PC-3 (cell line): Measurements from ENCODE around the gene SWT1. TPM values are rescaled to one million over a fixed set of nuclear protein-coding genes. Genes with fewer than 3 reads are reported as not detected.
A peak's percentile ranks its signal among the peaks of the same experiment; 100 is the strongest.

ENCODE experiments used
- ATAC-seq: fragments of 200-7000 bp; cut with Tn5 transposase; 2 replicates; pipeline ENCODE4 v1.9.1; 2020; ENCODE audit warnings: mild to moderate bottlenecking, moderate library complexity
- BruUV-seq: library from RNA; stranded (reverse); fragments of 400-500 nt; replicated peaks from 2 replicates; lab custom pipeline; 2021; lab: Mats Ljungman, UMichigan
- CTCF ChIA-PET: fragments of 300-600 bp; sonication (Branson Sonifier 250); formaldehyde crosslinking; loops from one replicate; lab custom pipeline; 2022; ENCODE audit warnings: antibody characterized with exemption; lab: Charles Lee
- POLR2A ChIA-PET: fragments of 300-600 bp; sonication (Branson Sonifier 250); formaldehyde crosslinking; loops from one replicate; lab custom pipeline; 2022; ENCODE audit warnings: antibody characterized with exemption; ENCODE audit not compliant: unreplicated experiment; lab: Charles Lee
- DNase-seq: peaks from one replicate; pipeline ENCODE4 v3.0.0-alpha.2; 2015
- H2AFZ ChIP-seq: fragments of 300-600 bp; sonication (generic); 2 replicates; pipeline ENCODE4 v1.6.0; 2016; ENCODE audit warnings: antibody characterized with exemption, low read length
- H3F3A ChIP-seq: fragments of 300-600 bp; sonication (generic); one replicate; pipeline ENCODE4 v1.6.0; 2017; ENCODE audit warnings: antibody characterized with exemption, low read length, control low read depth, mild to moderate bottlenecking; ENCODE audit not compliant: unreplicated experiment
- H3K27ac ChIP-seq: fragments of 300-600 bp; sonication (generic); 2 replicates; pipeline ENCODE4 v1.5.1; 2016; ENCODE audit warnings: mild to moderate bottlenecking, low read length
- H3K27me3 ChIP-seq: fragments of 300-600 bp; sonication (generic); 2 replicates; pipeline ENCODE4 v1.6.1; 2016; ENCODE audit warnings: low read length, mixed read lengths
- H3K36me3 ChIP-seq: fragments of 300-600 bp; sonication (generic); 2 replicates; pipeline ENCODE4 v1.6.1; 2016; ENCODE audit warnings: low read depth, mixed run types, low read length, mixed read lengths
- H3K4me1 ChIP-seq: fragments of 300-600 bp; sonication (generic); 2 replicates; pipeline ENCODE4 v1.5.1; 2016; ENCODE audit warnings: low read length; ENCODE audit not compliant: insufficient read depth
- H3K4me2 ChIP-seq: fragments of 300-600 bp; sonication (generic); 2 replicates; pipeline ENCODE4 v1.6.0; 2016; ENCODE audit warnings: low read length
- H3K4me3 ChIP-seq: fragments of 300-600 bp; sonication (generic); 2 replicates; pipeline ENCODE4 v1.5.1; 2016; ENCODE audit warnings: mild to moderate bottlenecking, low read length, mixed read lengths
- H3K79me2 ChIP-seq: fragments of 300-600 bp; sonication (generic); 2 replicates; pipeline ENCODE4 v1.6.1; 2017; ENCODE audit warnings: low read length, mixed read lengths
- H3K9ac ChIP-seq: fragments of 300-600 bp; sonication (generic); 2 replicates; pipeline ENCODE4 v1.6.0; 2016; ENCODE audit warnings: mild to moderate bottlenecking, low read length
- H3K9me2 ChIP-seq: fragments of 300-600 bp; sonication (generic); replicated peaks from 2 replicates; pipeline ENCODE4 v1.6.1; 2016; ENCODE audit warnings: mixed run types, low read length, mixed read lengths
- H3K9me3 ChIP-seq: fragments of 300-600 bp; sonication (generic); 2 replicates; pipeline ENCODE4 v1.6.1; 2016; ENCODE audit warnings: low read length, mixed read lengths
- H4K20me1 ChIP-seq: fragments of 300-600 bp; sonication (generic); 2 replicates; pipeline ENCODE4 v1.6.1; 2016; ENCODE audit warnings: low read length, mixed read lengths
- EZH2 ChIP-seq: fragments of 300-600 bp; sonication (generic); IDR thresholded peaks from one replicate; pipeline ENCODE4 v1.6.1; 2017; ENCODE audit warnings: antibody characterized with exemption, mild to moderate bottlenecking, low read length; ENCODE audit not compliant: unreplicated experiment
- EZH2phosphoT487 ChIP-seq: fragments of 300-600 bp; sonication (generic); IDR thresholded peaks from 2 replicates; pipeline ENCODE4 v1.6.1; 2018; ENCODE audit warnings: mild to moderate bottlenecking, antibody characterized with exemption, low read length, borderline replicate concordance
- intact Hi-C: fragments of 100-400 bp; cut with micrococcal nuclease; formaldehyde crosslinking; loops from 2 replicates; pipeline ENCODE4 v1.9.0; 2023
- total RNA-seq: library from RNA; depleted of rRNA; stranded (reverse); fragments of >200 nt; gene quantifications from 2 replicates; pipeline ENCODE4 v1.2.3, GENCODE V29; 2014
- TF ChIP-seq, protein P1 (sequence below): fragments of 300-600 bp; sonication (generic); conservative IDR thresholded peaks from 2 replicates; pipeline ENCODE4 v1.5.1; 2017; ENCODE audit warnings: antibody characterized with exemption, low read depth, mild to moderate bottlenecking, low read length

Gene SWT1
- total RNA-seq, 1 experiment from 2014 or later = 0.69 TPM

DNA sequence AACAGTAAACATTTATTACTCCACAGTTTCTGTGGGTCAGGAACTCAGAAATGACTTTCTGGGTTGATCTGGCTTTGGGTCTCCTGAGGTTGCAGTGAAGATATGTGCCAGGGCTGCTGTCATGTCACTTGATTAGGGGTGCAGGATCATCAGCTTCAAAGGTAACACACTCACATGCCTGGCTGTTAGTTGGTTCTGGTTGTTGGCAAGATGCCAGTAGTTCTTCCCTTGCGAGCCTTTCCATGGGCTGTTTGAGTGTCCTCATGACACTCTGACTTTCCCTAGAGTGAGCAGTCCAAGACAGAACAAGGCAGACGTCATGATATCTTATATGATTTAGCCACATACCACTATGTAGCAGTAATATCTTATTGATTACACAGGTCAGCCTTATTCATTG, 1.8 kb downstream of the SWT1 start:
- Histone ChIP-seq H3F3A (no peaks in the 10 kb centered on the region), H3K36me3 (no peaks in the 10 kb centered on the region), H2AFZ (no peak overlapping the region), H3K9me2 (no peaks in the 10 kb centered on the region), H3K9me3 (no peaks in the 10 kb centered on the region), H4K20me1 (no peaks in the 10 kb centered on the region), H3K27me3 (no peaks in the 10 kb centered on the region), H3K79me2 (peaks cover 27% of the 10 kb centered on the region), H3K9ac (no peak overlapping the region), H3K27ac (no peak overlapping the region), H3K4me2 (peak overlapping the region; percentile 100; the same call in 1 of the 2 replicates), H3K4me3 (peak overlapping the region; percentile 96; the same call in 1 of the 2 replicates), H3K4me1 (peaks cover 33% of the 10 kb centered on the region)
- BruUV-seq = no TSS peak
- ChIA-PET POLR2A (no interaction called here), CTCF (interaction anchor here (0.6 kb wide), 1 partner anchor 281 kb away, joined by 11 read pairs; no protein-coding TSS in a partner anchor)
- intact Hi-C loops = loop anchor here (5.0 kb wide), 3 partner anchors 111 to 351 kb away; partner anchors contain the start of gene RNF2
- TF ChIP-seq, protein P1, sequence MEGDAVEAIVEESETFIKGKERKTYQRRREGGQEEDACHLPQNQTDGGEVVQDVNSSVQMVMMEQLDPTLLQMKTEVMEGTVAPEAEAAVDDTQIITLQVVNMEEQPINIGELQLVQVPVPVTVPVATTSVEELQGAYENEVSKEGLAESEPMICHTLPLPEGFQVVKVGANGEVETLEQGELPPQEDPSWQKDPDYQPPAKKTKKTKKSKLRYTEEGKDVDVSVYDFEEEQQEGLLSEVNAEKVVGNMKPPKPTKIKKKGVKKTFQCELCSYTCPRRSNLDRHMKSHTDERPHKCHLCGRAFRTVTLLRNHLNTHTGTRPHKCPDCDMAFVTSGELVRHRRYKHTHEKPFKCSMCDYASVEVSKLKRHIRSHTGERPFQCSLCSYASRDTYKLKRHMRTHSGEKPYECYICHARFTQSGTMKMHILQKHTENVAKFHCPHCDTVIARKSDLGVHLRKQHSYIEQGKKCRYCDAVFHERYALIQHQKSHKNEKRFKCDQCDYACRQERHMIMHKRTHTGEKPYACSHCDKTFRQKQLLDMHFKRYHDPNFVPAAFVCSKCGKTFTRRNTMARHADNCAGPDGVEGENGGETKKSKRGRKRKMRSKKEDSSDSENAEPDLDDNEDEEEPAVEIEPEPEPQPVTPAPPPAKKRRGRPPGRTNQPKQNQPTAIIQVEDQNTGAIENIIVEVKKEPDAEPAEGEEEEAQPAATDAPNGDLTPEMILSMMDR = no peak
- TF ChIP-seq EZH2 (no peak), EZH2phosphoT487 (no peak)
- ATAC-seq = no peak
- DNase-seq = no peak

DNA sequence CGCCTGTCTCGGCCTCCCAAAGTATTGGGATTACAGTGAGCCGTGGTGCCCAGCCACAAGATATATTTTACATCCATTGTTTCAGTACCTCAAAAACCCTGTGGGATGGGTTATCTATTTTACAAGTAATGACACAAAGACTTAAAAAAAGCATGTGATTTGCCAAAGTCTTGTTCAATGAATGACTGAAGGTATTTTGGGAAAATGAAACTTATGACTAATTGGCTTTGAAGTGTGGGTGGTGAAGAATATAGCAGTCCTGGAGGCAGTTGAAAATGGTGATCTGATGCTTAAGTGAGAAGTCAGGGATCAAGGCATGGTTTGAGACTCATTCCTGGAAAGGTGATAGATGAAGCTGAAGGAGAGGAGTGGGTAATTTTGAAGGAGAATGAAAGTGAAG, 3.0 kb downstream of the SWT1 start:
- no peaks in the 10 kb centered on the region for H4K20me1 ChIP-seq
- H3K27ac ChIP-seq = no peak overlapping the region
- no peaks in the 10 kb centered on the region for H3K9me2 ChIP-seq
- intact Hi-C loops = loop anchor here (5.0 kb wide), 3 partner anchors 113 to 353 kb away; partner anchors contain the start of gene RNF2
- ChIA-PET POLR2A (no interaction called here), CTCF (no interaction called here)
- H3F3A ChIP-seq = no peaks in the 10 kb centered on the region
- TF ChIP-seq EZH2 (no peak), EZH2phosphoT487 (no peak)
- TF ChIP-seq, protein P1 = no peak
- H3K9me3 ChIP-seq = no peaks in the 10 kb centered on the region
- DNase-seq (no peak), ATAC-seq (no peak)
- no TSS peak for BruUV-seq
- H3K4me3 ChIP-seq = no peak overlapping the region
- no peak overlapping the region for H3K4me2 ChIP-seq
- H3K9ac ChIP-seq = no peak overlapping the region
- H3K27me3 ChIP-seq = no peaks in the 10 kb centered on the region
- peaks cover 21% of the 10 kb centered on the region for H3K79me2 ChIP-seq
- H2AFZ ChIP-seq = no peak overlapping the region
- no peaks in the 10 kb centered on the region for H3K36me3 ChIP-seq
- peaks cover 28% of the 10 kb centered on the region for H3K4me1 ChIP-seq

DNA sequence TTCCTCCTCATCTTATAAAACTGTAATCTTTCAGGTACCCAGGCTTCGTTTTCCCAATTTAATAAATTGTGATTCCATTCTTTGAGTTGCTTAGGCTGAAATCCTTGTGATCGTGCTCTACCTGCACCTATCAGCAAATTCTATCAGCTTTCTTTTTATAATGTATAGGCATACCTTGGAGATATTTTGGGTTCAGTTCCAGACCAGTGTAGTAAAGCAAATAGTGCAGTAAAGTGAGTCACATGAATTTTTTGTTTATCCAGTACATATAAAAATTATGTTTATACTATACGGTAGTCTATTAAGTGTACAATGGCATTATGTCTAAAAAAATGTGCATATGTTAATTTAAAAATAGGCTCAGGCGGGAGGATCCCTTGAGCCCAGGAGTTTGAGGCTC, 5.5 kb downstream of the SWT1 start:
- POLR2A ChIA-PET = interaction anchor here (0.6 kb wide), 2 partner anchors 11 to 696 kb away, joined by 7 read pairs; no protein-coding TSS in a partner anchor
- BruUV-seq = no TSS peak

More for the DNA sequence above, 5.5 kb downstream of the SWT1 start:
- intact Hi-C loops = no loop called here
- DNase-seq (peak; percentile 46), ATAC-seq (peak; percentile 88)
- TF ChIP-seq EZH2phosphoT487 (no peak), EZH2 (no peak)
- TF ChIP-seq, protein P1 = no peak
- H3K9me3 ChIP-seq = no peaks in the 10 kb centered on the region
- no peak overlapping the region for H2AFZ ChIP-seq
- H3K27ac ChIP-seq = no peak overlapping the region
- peaks cover 21% of the 10 kb centered on the region for H3K4me1 ChIP-seq
- CTCF ChIA-PET = no interaction called here
- no peak overlapping the region for H3K9ac ChIP-seq
- H3K4me2 ChIP-seq = peak overlapping the region; percentile 54
- 0 out of 2 replicates have a peak, but pooled peaks cover 8% of the 10 kb centered on the region for H3K79me2 ChIP-seq
- H4K20me1 ChIP-seq = no peaks in the 10 kb centered on the region
- H3F3A ChIP-seq = no peaks in the 10 kb centered on the region
- no peaks in the 10 kb centered on the region for H3K36me3 ChIP-seq
- no peaks in the 10 kb centered on the region for H3K27me3 ChIP-seq
- H3K4me3 ChIP-seq = no peak overlapping the region
- H3K9me2 ChIP-seq = no peaks in the 10 kb centered on the region
